GM23338 (cell line): ENCODE measurements around the gene PTGS1. TPM values are rescaled to one million over a fixed set of nuclear protein-coding genes. Genes with fewer than 3 reads are reported as not detected.

ENCODE experiments used
- ATAC-seq: fragments of 200-7000 bp; cut with Tn5 transposase; 3 replicates; pipeline ENCODE4 v1.9.1; 2020
- DNase-seq: peaks from one replicate; pipeline ENCODE4 v3.0.0-alpha.2; 2015; ENCODE audit warnings: low spot score
- H2AFZ ChIP-seq: fragments of 200-600 bp; sonication (generic); 2 replicates; pipeline ENCODE4 v1.8.0; 2016; ENCODE audit warnings: antibody characterized with exemption, mild to moderate bottlenecking, moderate library complexity
- H3F3A ChIP-seq: fragments of 200-600 bp; sonication (generic); replicated peaks from 2 replicates; pipeline ENCODE4 v1.8.0; 2017; ENCODE audit warnings: antibody characterized with exemption, mixed run types, low read depth
- H3K27ac ChIP-seq: fragments of 200-600 bp; sonication (generic); 2 replicates; pipeline ENCODE4 v1.6.1; 2016; ENCODE audit warnings: low read depth
- H3K27me3 ChIP-seq: fragments of 200-600 bp; sonication (generic); 2 replicates; pipeline ENCODE4 v1.8.0; 2016; ENCODE audit warnings: mild to moderate bottlenecking, mixed run types, moderate library complexity; ENCODE audit not compliant: insufficient read depth
- H3K36me3 ChIP-seq: fragments of 200-600 bp; sonication (generic); 2 replicates; pipeline ENCODE4 v1.8.0; 2016; ENCODE audit warnings: mild to moderate bottlenecking; ENCODE audit not compliant: insufficient read depth
- H3K4me1 ChIP-seq: fragments of 200-600 bp; sonication (generic); 2 replicates; pipeline ENCODE4 v1.8.0; 2016; ENCODE audit warnings: mild to moderate bottlenecking, moderate library complexity; ENCODE audit not compliant: insufficient read depth
- H3K4me2 ChIP-seq: fragments of 200-600 bp; sonication (generic); 2 replicates; pipeline ENCODE4 v1.7.1; 2017; ENCODE audit warnings: mixed run types
- H3K4me3 ChIP-seq: fragments of 200-600 bp; sonication (generic); 2 replicates; pipeline ENCODE4 v1.6.1; 2016; ENCODE audit warnings: mixed run types
- H3K79me2 ChIP-seq: fragments of 200-600 bp; sonication (generic); replicated peaks from 2 replicates; pipeline ENCODE4 v1.8.0; 2017; ENCODE audit warnings: mild to moderate bottlenecking; ENCODE audit not compliant: insufficient read depth
- H3K9me2 ChIP-seq: fragments of 200-600 bp; sonication (generic); 2 replicates; pipeline ENCODE4 v1.8.0; 2017; ENCODE audit not compliant: insufficient read depth
- H4K20me1 ChIP-seq: fragments of 200-600 bp; sonication (generic); replicated peaks from 2 replicates; pipeline ENCODE4 v1.8.0; 2017; ENCODE audit warnings: mild to moderate bottlenecking; ENCODE audit not compliant: insufficient read depth
- H3K27ac Mint-ChIP-seq: 2 replicates; pipeline ENCODE4 v1.8.0; 2020; ENCODE audit warnings: inconsistent platforms, mild to moderate bottlenecking, moderate library complexity, mixed read lengths
- H3K27me3 Mint-ChIP-seq: 3 replicates; pipeline ENCODE4 v1.8.0; 2022; ENCODE audit warnings: low read depth, mild to moderate bottlenecking, moderate library complexity, mixed read lengths, inconsistent platforms; ENCODE audit not compliant: insufficient read depth, poor library complexity
- H3K36me3 Mint-ChIP-seq: 3 replicates; pipeline ENCODE4 v1.8.0; 2021; ENCODE audit warnings: low read depth, mild to moderate bottlenecking, inconsistent platforms, moderate library complexity, mixed read lengths
- H3K4me1 Mint-ChIP-seq: 3 replicates; pipeline ENCODE4 v1.8.0; 2020; ENCODE audit warnings: mild to moderate bottlenecking, inconsistent platforms, mixed read lengths
- H3K4me3 Mint-ChIP-seq: 3 replicates; pipeline ENCODE4 v1.8.0; 2021; ENCODE audit warnings: moderate library complexity, mild to moderate bottlenecking, inconsistent platforms, mixed read lengths
- H3K9me3 Mint-ChIP-seq: 3 replicates; pipeline ENCODE4 v1.8.0; 2020; ENCODE audit warnings: moderate library complexity, mild to moderate bottlenecking, inconsistent platforms, mixed read lengths
- CREB1 ChIP-seq: fragments of 250-450 bp; sonication (Bioruptor Pico); IDR thresholded peaks from 2 replicates; pipeline ENCODE4 v1.5.0; 2020; ENCODE audit warnings: low read depth, mild to moderate bottlenecking, moderate library complexity
- EZH2 ChIP-seq: fragments of 200-600 bp; sonication (generic); IDR thresholded peaks from one replicate; pipeline ENCODE4 v1.8.0; 2017; ENCODE audit warnings: antibody characterized with exemption, mild to moderate bottlenecking, low read depth; ENCODE audit not compliant: unreplicated experiment
- NANOG ChIP-seq: IDR thresholded peaks from 2 replicates; pipeline ENCODE4 v1.6.1; 2016; ENCODE audit warnings: antibody characterized with exemption, borderline replicate concordance
- POLR2AphosphoS5 ChIP-seq: IDR thresholded peaks from 2 replicates; pipeline ENCODE4 v1.6.1; 2016; ENCODE audit warnings: antibody characterized with exemption, low read depth
- ZNF114 ChIP-seq: fragments of 250-450 bp; sonication (Bioruptor Pico); IDR thresholded peaks from 2 replicates; pipeline ENCODE4 v1.5.0; 2020; ENCODE audit warnings: mild to moderate bottlenecking, moderate library complexity
- ZNF331 ChIP-seq: fragments of 250-450 bp; sonication (Bioruptor Pico); IDR thresholded peaks from 2 replicates; pipeline ENCODE4 v1.5.0; 2020; ENCODE audit warnings: low read depth, mild to moderate bottlenecking, moderate library complexity
- polyA plus RNA-seq: library from polyadenylated mRNA; unstranded; fragments of >200 nt; fragmentation: Nextera tagmentation; extraction: Ambion mirVana; gene quantifications from 2 replicates; pipeline ENCODE4 v1.2.1, GENCODE V29; 2016
- total RNA-seq: library from RNA; depleted of rRNA; stranded (reverse); fragments of >200 nt; shearing (Covaris generic); gene quantifications from 2 replicates; pipeline ENCODE4 v1.2.3, GENCODE V29; 2014
- TF ChIP-seq, protein P1 (sequence below): fragments of 250-450 bp; sonication (Bioruptor Pico); IDR thresholded peaks from 2 replicates; pipeline ENCODE4 v1.5.0; 2020; ENCODE audit warnings: mild to moderate bottlenecking, moderate library complexity
- TF ChIP-seq, protein P2 (sequence below), 2 experiments: fragments of 200-600 bp in 1 of 2; sonication (generic) in 1 of 2; conservative IDR thresholded peaks; 2 replicates each; pipeline versions ENCODE4 v1.5.1 to v1.6.1; 2016 to 2017; ENCODE audit warnings: antibody characterized with exemption in 2 of 2, low read depth in 2 of 2, mild to moderate bottlenecking in 2 of 2, moderate library complexity in 1 of 2
- TF ChIP-seq, protein P3 (sequence below): IDR thresholded peaks from 2 replicates; pipeline ENCODE4 v1.6.1; 2016; ENCODE audit warnings: antibody characterized with exemption
- TF ChIP-seq, protein P4 (sequence below): IDR thresholded peaks from one replicate; pipeline ENCODE4 v1.6.1; 2018; ENCODE audit warnings: antibody characterized with exemption; ENCODE audit not compliant: unreplicated experiment

Gene PTGS1
- total and polyA plus RNA-seq, 2 experiments from 2014 or later = 0.48 to 1.3 TPM

DNA sequence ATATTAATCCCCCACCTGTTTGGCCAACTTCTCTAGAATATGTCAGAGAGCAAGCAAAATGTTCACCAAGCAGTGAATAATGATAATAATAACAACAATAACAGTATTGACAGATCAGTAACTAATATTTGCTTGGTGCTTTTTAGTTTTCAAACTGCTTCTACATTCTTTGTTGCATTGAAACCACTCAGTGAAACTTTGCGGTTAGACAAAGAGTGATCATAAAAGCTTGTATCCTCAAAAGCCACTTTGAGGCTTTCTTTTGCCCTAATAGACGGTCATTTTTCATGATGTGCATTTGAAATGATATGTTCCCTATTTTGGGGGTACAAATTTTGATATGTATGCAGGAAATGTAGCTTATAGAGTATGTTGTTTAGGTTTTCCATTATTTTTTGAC is 43.6 kb upstream of the PTGS1 start (continued):
- TF ChIP-seq, protein P1, sequence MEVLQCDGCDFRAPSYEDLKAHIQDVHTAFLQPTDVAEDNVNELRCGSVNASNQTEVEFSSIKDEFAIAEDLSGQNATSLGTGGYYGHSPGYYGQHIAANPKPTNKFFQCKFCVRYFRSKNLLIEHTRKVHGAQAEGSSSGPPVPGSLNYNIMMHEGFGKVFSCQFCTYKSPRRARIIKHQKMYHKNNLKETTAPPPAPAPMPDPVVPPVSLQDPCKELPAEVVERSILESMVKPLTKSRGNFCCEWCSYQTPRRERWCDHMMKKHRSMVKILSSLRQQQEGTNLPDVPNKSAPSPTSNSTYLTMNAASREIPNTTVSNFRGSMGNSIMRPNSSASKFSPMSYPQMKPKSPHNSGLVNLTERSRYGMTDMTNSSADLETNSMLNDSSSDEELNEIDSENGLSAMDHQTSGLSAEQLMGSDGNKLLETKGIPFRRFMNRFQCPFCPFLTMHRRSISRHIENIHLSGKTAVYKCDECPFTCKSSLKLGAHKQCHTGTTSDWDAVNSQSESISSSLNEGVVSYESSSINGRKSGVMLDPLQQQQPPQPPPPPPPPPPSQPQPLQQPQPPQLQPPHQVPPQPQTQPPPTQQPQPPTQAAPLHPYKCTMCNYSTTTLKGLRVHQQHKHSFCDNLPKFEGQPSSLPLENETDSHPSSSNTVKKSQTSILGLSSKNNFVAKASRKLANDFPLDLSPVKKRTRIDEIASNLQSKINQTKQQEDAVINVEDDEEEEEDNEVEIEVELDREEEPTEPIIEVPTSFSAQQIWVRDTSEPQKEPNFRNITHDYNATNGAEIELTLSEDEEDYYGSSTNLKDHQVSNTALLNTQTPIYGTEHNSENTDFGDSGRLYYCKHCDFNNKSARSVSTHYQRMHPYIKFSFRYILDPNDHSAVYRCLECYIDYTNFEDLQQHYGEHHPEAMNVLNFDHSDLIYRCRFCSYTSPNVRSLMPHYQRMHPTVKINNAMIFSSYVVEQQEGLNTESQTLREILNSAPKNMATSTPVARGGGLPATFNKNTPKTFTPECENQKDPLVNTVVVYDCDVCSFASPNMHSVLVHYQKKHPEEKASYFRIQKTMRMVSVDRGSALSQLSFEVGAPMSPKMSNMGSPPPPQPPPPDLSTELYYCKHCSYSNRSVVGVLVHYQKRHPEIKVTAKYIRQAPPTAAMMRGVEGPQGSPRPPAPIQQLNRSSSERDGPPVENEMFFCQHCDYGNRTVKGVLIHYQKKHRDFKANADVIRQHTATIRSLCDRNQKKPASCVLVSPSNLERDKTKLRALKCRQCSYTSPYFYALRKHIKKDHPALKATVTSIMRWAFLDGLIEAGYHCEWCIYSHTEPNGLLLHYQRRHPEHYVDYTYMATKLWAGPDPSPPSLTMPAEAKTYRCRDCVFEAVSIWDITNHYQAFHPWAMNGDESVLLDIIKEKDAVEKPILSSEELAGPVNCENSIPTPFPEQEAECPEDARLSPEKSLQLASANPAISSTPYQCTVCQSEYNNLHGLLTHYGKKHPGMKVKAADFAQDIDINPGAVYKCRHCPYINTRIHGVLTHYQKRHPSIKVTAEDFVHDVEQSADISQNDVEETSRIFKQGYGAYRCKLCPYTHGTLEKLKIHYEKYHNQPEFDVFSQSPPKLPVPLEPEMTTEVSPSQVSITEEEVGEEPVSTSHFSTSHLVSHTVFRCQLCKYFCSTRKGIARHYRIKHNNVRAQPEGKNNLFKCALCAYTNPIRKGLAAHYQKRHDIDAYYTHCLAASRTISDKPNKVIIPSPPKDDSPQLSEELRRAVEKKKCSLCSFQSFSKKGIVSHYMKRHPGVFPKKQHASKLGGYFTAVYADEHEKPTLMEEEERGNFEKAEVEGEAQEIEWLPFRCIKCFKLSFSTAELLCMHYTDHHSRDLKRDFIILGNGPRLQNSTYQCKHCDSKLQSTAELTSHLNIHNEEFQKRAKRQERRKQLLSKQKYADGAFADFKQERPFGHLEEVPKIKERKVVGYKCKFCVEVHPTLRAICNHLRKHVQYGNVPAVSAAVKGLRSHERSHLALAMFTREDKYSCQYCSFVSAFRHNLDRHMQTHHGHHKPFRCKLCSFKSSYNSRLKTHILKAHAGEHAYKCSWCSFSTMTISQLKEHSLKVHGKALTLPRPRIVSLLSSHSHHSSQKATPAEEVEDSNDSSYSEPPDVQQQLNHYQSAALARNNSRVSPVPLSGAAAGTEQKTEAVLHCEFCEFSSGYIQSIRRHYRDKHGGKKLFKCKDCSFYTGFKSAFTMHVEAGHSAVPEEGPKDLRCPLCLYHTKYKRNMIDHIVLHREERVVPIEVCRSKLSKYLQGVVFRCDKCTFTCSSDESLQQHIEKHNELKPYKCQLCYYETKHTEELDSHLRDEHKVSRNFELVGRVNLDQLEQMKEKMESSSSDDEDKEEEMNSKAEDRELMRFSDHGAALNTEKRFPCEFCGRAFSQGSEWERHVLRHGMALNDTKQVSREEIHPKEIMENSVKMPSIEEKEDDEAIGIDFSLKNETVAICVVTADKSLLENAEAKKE (CRISPR knock-in tag) = no peak
- TF ChIP-seq EZH2 (no peak), CREB1 (CRISPR knock-in tag) (no peak), POLR2AphosphoS5 (no peak)

DNA sequence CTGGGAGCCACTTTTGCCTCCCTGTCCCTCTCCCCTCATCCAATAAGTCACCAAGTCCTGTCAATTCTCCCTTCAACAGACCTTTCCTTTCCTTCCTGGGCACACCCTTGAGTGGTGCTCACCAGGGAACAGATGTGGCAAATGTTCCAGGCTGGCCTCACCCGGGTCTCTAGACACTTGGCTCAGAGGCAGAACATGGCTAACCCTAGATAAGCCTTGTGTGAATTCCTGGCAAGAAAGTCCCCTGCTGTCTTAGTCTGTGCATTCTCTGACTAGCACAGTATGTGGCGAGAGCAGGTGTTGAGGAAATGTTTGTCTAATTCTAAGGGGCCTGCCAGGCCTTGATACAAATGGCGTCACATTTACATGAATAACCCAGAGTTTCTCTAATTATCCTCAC is 41.2 kb upstream of the PTGS1 start:
- H4K20me1 ChIP-seq = 0 out of 2 replicates have a peak, but pooled peaks cover 4% of the 10 kb centered on the region
- Mint-ChIP-seq H3K9me3 (no peaks in the 10 kb centered on the region), H3K36me3 (peaks cover 2% of the 10 kb centered on the region; the same call in 1 of the 3 replicates), H3K27me3 (peaks cover 8% of the 10 kb centered on the region), H3K4me3 (no peak overlapping the region), H3K4me1 (peaks cover 40% of the 10 kb centered on the region), H3K27ac (peak overlapping the region; percentile 16; the same call in 1 of the 2 replicates)
- H3K4me1 ChIP-seq = peaks cover 29% of the 10 kb centered on the region
- H3K9me2 ChIP-seq = no peaks in the 10 kb centered on the region
- TF ChIP-seq NANOG (no peak), ZNF331 (CRISPR knock-in tag) (no peak), CREB1 (CRISPR knock-in tag) (no peak), ZNF114 (no peak), POLR2AphosphoS5 (no peak), EZH2 (no peak)
- TF ChIP-seq, protein P2, sequence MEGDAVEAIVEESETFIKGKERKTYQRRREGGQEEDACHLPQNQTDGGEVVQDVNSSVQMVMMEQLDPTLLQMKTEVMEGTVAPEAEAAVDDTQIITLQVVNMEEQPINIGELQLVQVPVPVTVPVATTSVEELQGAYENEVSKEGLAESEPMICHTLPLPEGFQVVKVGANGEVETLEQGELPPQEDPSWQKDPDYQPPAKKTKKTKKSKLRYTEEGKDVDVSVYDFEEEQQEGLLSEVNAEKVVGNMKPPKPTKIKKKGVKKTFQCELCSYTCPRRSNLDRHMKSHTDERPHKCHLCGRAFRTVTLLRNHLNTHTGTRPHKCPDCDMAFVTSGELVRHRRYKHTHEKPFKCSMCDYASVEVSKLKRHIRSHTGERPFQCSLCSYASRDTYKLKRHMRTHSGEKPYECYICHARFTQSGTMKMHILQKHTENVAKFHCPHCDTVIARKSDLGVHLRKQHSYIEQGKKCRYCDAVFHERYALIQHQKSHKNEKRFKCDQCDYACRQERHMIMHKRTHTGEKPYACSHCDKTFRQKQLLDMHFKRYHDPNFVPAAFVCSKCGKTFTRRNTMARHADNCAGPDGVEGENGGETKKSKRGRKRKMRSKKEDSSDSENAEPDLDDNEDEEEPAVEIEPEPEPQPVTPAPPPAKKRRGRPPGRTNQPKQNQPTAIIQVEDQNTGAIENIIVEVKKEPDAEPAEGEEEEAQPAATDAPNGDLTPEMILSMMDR (conservative IDR thresholded peaks at IDR 0.05; ENCODE audit: low read depth in 2 of 2) = no peak
- TF ChIP-seq, protein P3, sequence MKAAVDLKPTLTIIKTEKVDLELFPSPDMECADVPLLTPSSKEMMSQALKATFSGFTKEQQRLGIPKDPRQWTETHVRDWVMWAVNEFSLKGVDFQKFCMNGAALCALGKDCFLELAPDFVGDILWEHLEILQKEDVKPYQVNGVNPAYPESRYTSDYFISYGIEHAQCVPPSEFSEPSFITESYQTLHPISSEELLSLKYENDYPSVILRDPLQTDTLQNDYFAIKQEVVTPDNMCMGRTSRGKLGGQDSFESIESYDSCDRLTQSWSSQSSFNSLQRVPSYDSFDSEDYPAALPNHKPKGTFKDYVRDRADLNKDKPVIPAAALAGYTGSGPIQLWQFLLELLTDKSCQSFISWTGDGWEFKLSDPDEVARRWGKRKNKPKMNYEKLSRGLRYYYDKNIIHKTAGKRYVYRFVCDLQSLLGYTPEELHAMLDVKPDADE = no peak
- TF ChIP-seq, protein P4, sequence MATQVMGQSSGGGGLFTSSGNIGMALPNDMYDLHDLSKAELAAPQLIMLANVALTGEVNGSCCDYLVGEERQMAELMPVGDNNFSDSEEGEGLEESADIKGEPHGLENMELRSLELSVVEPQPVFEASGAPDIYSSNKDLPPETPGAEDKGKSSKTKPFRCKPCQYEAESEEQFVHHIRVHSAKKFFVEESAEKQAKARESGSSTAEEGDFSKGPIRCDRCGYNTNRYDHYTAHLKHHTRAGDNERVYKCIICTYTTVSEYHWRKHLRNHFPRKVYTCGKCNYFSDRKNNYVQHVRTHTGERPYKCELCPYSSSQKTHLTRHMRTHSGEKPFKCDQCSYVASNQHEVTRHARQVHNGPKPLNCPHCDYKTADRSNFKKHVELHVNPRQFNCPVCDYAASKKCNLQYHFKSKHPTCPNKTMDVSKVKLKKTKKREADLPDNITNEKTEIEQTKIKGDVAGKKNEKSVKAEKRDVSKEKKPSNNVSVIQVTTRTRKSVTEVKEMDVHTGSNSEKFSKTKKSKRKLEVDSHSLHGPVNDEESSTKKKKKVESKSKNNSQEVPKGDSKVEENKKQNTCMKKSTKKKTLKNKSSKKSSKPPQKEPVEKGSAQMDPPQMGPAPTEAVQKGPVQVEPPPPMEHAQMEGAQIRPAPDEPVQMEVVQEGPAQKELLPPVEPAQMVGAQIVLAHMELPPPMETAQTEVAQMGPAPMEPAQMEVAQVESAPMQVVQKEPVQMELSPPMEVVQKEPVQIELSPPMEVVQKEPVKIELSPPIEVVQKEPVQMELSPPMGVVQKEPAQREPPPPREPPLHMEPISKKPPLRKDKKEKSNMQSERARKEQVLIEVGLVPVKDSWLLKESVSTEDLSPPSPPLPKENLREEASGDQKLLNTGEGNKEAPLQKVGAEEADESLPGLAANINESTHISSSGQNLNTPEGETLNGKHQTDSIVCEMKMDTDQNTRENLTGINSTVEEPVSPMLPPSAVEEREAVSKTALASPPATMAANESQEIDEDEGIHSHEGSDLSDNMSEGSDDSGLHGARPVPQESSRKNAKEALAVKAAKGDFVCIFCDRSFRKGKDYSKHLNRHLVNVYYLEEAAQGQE = no peak
- no peaks in the 10 kb centered on the region for H3K79me2 ChIP-seq
- no peaks in the 10 kb centered on the region for H3F3A ChIP-seq
- no peak overlapping the region for H3K4me2 ChIP-seq
- no peaks in the 10 kb centered on the region for H3K36me3 ChIP-seq
- H2AFZ ChIP-seq = no peak overlapping the region
- no peaks in the 10 kb centered on the region for H3K27me3 ChIP-seq
- DNase-seq (no peak), ATAC-seq (peak; percentile 26)
- no peak overlapping the region for H3K4me3 ChIP-seq
- H3K27ac ChIP-seq = no peak overlapping the region
